Fibroblast of skin of scalp (primary cell): ENCODE results near the gene SEL1L2.

ENCODE experiments used
- DNase-seq: peaks from one replicate; pipeline ENCODE4 v3.0.0-alpha.2; 2013

SEL1L2 gene

DNA sequence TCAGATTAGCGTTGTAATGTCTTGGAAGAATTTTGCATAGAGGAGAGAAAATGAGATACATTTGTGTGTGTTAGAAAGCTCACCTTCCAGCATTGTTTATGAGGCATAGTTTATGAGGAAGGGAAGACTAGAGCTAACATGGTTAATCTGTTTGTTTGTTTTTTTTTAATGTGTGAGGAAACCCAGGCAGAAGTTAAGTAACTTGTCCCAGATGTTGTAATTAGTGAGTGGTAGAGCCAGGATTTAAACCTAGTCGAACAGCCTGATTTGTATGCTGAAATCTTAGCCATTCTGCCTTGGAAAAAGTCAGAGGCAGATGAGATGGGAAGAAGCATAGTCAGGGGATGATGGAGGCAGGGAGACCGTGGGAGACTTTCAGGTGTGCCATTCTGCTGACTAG is 176.5 kb downstream of the SEL1L2 start:
- no peak for DNase-seq

DNA sequence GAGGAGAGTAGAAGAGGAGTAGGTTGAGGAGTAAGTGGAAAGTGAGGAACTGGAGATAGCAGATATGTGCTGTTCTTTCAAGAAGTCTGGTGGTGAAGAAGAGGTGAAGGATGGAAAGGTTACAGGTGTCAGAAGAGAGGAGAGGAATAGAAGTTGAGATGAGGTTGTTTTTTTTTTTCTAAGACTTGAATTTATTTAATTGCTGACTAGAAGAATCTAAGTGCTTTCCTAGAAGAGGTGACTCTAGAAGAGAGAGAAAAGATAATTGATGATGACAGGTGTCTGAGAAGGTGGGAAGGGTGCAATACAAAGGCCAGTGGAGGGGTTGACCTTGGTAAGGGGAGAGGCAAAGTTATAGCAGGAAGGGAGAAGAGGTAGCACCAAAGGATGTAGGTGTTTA is 180.0 kb downstream of the SEL1L2 start:
- no peak for DNase-seq

DNA sequence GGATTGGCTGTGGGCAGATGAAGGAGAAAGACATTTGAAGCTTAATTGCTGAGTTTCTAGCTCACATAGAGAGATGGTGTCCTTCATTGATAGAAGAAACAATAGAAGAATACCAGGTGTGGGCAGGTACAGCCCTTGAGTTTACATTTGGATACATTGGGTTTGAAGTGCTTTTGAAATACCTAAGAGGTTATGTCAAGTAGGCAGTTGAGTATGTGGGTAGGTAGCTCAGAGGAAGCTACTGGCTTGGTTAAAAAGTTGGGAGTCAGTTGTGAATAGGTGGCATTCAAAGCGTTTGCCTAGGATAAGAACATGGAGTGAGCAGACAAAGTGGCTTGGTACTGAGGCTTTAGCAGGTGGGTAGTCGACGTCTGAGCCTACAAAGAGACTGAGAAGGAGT is 180.6 kb downstream of the SEL1L2 start:
- DNase-seq: no peak

DNA sequence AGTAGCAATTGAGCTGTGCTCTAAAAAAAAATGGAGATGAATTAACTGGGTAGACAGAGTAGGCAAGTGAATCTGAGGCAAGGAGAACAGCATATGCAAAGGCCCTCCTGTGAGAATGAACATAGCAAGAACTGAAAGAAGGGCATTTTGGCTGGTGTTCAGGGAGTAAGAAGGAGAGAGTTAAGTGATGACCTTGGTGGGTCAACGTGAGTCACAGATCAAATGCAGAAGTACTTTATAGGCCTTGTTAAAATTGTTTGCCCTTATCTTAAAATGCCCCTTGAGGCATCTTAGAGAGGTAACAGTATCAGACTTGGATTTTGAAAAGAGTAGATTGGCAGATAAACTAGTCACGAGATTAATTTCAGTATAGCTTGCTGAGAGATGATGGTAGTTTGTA is 181.0 kb downstream of the SEL1L2 start:
- DNase-seq: no peak

DNA sequence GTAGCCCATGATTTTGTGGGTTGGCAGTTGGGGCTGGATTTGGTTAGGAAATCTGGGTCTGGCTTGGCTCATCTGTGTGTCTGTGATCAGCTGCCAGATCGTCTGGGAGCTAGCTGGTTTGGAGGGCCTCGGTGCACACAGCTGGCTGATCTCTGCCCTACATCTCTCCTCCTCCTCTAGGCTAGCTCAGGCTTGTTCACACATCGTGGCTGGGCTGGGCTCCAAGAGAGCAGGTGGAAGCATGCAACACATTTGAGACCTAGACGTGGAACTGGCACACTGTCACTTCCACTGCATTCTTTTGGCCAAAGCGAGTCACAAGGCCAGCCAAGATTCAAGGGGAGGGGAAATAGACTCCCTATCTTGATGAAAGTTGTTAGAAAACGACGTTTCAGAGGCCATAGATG is 189.7 kb downstream of the SEL1L2 start:
- peak; percentile 40 for DNase-seq

DNA sequence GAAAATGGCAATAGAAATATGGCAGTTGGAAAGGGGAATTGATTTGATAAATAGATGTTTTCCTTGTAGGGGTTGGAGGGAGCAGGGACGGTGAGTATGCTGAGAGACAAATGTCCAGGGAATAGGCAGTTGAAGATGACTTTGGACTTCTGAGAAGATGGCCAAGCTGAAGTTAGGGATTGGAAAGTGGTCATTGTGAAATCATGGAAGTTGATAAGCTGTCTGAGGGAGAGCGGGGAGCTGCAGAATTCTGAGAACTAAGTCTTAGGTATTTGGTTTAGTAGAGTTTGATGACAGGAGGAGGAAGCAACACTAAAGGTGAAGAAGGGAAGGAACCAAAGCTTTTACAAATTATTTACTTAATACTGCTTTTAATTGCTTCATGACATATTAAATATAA is 190.4 kb downstream of the SEL1L2 start:
- no peak for DNase-seq
